T-helper 9 cell (primary cell): ENCODE measurements around the gene IRS2.

Experiments
- DNase-seq: peaks from one replicate; pipeline ENCODE4 v3.0.0-alpha.2; 2020

IRS2 gene

GRCh38 chr13:109728061-109728460 lies 58.3 kb downstream of the IRS2 start:
- DNase-seq: no peak

- DNase-seq: no peak
These were observed 59.1 kb downstream of the IRS2 start for GRCh38 chr13:109727251-109727650.

GRCh38 chr13:109725995-109726637 lies 60.3 kb downstream of the IRS2 start:
- no peak for DNase-seq

GRCh38 chr13:109725297-109725696 lies 61.1 kb downstream of the IRS2 start:
- DNase-seq: no peak

GRCh38 chr13:109724603-109725002 lies 61.8 kb downstream of the IRS2 start:
- no peak for DNase-seq

- DNase-seq: no peak
These were observed 63.3 kb downstream of the IRS2 start for GRCh38 chr13:109723046-109723445.

GRCh38 chr13:109722068-109722467 lies 64.3 kb downstream of the IRS2 start:
- no peak for DNase-seq

- DNase-seq: no peak
These were observed 65.6 kb downstream of the IRS2 start for GRCh38 chr13:109720758-109721184.

GRCh38 chr13:109719962-109720646 lies 66.3 kb downstream of the IRS2 start:
- DNase-seq: no peak

GRCh38 chr13:109718726-109719125 lies 67.7 kb downstream of the IRS2 start:
- DNase-seq: no peak

GRCh38 chr13:109717686-109718085 lies 68.7 kb downstream of the IRS2 start:
- no peak for DNase-seq

- no peak for DNase-seq
These were observed 70.5 kb downstream of the IRS2 start for GRCh38 chr13:109715902-109716301.

GRCh38 chr13:109713681-109714080 lies 72.7 kb downstream of the IRS2 start:
- no peak for DNase-seq

- no peak for DNase-seq
These were observed 74.2 kb downstream of the IRS2 start for GRCh38 chr13:109712124-109712722.

GRCh38 chr13:109707742-109708617 lies 78.4 kb downstream of the IRS2 start:
- DNase-seq: no peak

- DNase-seq: no peak
These were observed 79.2 kb downstream of the IRS2 start for GRCh38 chr13:109707044-109707741.

- no peak for DNase-seq
These were observed 80.2 kb downstream of the IRS2 start for GRCh38 chr13:109706015-109706715.

- no peak for DNase-seq
These were observed 81.4 kb downstream of the IRS2 start for GRCh38 chr13:109704771-109705635.

- DNase-seq: no peak
These were observed 83.1 kb downstream of the IRS2 start for GRCh38 chr13:109703250-109703649.
